ENCODE data around the gene CEP41. TPM values are rescaled to one million over a fixed set of nuclear protein-coding genes. Genes with fewer than 3 reads are reported as not detected.

Gene CEP41
- polyA plus RNA-seq, 1 donor (not counting 4 experiments of a cell fraction or from before 2014, with no cell fraction given): 13.4 TPM

DNA sequence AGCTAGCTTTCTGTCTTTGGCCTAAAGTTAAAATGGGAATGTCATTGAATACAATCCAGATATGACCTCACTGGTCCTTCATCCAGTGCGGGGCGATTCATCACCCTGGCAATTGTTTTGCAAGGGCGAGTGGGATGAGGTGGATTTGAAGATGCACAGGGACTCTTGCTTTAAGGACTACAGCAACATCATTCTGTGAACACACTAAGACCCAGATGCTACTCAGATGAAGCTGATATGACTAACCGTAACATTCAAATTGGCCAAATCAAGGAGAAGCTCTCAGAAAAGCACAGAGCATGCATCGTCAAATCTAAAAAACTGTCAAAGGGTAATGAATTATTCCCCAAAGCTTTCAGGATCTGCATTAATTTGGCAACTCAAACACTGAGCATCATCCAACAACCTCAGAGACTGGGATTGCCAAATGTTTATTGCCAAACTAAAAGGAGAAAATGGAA is 47.7 kb downstream of the CEP41 start:
- Histone ChIP-seq H3K9me1 (ENCODE audit: control insufficient read depth, extremely low read depth, insufficient read depth, low read length) (no peaks in the 10 kb centered on the region), H3K79me2 (ENCODE audit: control insufficient read depth, insufficient read depth, low read length) (no peaks in the 10 kb centered on the region), H4K20me1 (ENCODE audit: control insufficient read depth, extremely low read depth, insufficient read depth, low read length) (no peaks in the 10 kb centered on the region), H3K27me3 (ENCODE audit: control insufficient read depth, extremely low read depth, insufficient read depth, low read length) (no peaks in the 10 kb centered on the region), H3K9me3 (ENCODE audit: control insufficient read depth, low read depth, low read length) (no peaks in the 10 kb centered on the region), H3K36me3 (ENCODE audit: control insufficient read depth in 2 of 2, extremely low read depth in 1 of 2, insufficient read depth in 2 of 2, low read length in 2 of 2) (no peaks in the 10 kb centered on the region), H3K9ac (ENCODE audit: control insufficient read depth, extremely low read depth, insufficient read depth, low read length) (no peak overlapping the region), H3K4me1 (ENCODE audit: control insufficient read depth, extremely low read depth, insufficient read depth, low read length) (no peaks in the 10 kb centered on the region), H3K27ac (ENCODE audit: control insufficient read depth, insufficient read depth, low read length) (no peak overlapping the region), H2AFZ (ENCODE audit: control insufficient read depth, low read length) (no peak overlapping the region), H3K4me2 (ENCODE audit: control insufficient read depth, extremely low read depth, insufficient read depth, low read depth, low read length) (no peak overlapping the region), H3K4me3 (ENCODE audit: control insufficient read depth in 2 of 3, extremely low read depth in 1 of 3, insufficient read depth in 2 of 3, low read depth in 1 of 3, low read length in 3 of 3) (no peak overlapping the region)
- FAIRE-seq (peak; percentile 77), DNase-seq (ENCODE audit: low read depth, low spot score) (no peak)
- TF ChIP-seq, protein P1, sequence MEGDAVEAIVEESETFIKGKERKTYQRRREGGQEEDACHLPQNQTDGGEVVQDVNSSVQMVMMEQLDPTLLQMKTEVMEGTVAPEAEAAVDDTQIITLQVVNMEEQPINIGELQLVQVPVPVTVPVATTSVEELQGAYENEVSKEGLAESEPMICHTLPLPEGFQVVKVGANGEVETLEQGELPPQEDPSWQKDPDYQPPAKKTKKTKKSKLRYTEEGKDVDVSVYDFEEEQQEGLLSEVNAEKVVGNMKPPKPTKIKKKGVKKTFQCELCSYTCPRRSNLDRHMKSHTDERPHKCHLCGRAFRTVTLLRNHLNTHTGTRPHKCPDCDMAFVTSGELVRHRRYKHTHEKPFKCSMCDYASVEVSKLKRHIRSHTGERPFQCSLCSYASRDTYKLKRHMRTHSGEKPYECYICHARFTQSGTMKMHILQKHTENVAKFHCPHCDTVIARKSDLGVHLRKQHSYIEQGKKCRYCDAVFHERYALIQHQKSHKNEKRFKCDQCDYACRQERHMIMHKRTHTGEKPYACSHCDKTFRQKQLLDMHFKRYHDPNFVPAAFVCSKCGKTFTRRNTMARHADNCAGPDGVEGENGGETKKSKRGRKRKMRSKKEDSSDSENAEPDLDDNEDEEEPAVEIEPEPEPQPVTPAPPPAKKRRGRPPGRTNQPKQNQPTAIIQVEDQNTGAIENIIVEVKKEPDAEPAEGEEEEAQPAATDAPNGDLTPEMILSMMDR (optimal IDR thresholded peaks at IDR 0.05 in 1 of 3, IDR thresholded peaks at IDR 0.05 in 1 of 3, conservative IDR thresholded peaks at IDR 0.05 in 1 of 3; ENCODE audit: extremely low read depth in 1 of 3, insufficient read depth in 2 of 3, low read length in 3 of 3): no peak
- no peak for TF ChIP-seq EZH2 (IDR thresholded peaks at IDR 0.05; ENCODE audit: low read length)
- dilution Hi-C loops (cut with MboI; ENCODE audit: extremely low pct_ligation_motif_present, low sequenced_read_pairs): no loop called here

DNA sequence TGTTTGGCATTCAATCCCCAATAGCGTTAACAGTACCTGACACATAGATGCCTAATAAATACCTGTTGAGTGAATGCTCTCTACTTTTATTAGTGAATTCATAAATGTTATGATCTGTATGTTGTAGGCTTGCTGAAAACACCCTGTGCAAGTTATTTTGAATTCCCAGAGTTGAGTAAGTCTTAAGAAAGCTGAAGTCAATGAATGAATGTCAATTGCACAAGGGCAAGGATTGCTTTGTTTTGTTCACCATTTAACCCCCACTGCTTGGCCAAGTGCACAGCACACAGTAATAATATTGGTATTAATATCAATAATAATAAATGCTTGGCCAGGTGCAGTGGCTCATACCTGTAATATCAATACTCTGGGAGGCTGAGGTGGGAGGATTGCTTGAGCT is 50.3 kb downstream of the CEP41 start:
- no peak overlapping the region for H3K9ac ChIP-seq (ENCODE audit: control insufficient read depth, extremely low read depth, insufficient read depth, low read length)
- H3K9me3 ChIP-seq (ENCODE audit: control insufficient read depth, low read depth, low read length): no peaks in the 10 kb centered on the region
- H4K20me1 ChIP-seq (ENCODE audit: control insufficient read depth, extremely low read depth, insufficient read depth, low read length): no peaks in the 10 kb centered on the region
- dilution Hi-C loops (cut with MboI; ENCODE audit: extremely low pct_ligation_motif_present, low sequenced_read_pairs): no loop called here
- no peak overlapping the region for H3K27ac ChIP-seq (ENCODE audit: control insufficient read depth, insufficient read depth, low read length)
- no peaks in the 10 kb centered on the region for H3K4me1 ChIP-seq (ENCODE audit: control insufficient read depth, extremely low read depth, insufficient read depth, low read length)
- DNase-seq (ENCODE audit: low read depth, low spot score): no peak
- no peaks in the 10 kb centered on the region for H3K79me2 ChIP-seq (ENCODE audit: control insufficient read depth, insufficient read depth, low read length)
- no peak for FAIRE-seq
- no peaks in the 10 kb centered on the region for H3K36me3 ChIP-seq (ENCODE audit: control insufficient read depth in 2 of 2, extremely low read depth in 1 of 2, insufficient read depth in 2 of 2, low read length in 2 of 2)
- no peak overlapping the region for H2AFZ ChIP-seq (ENCODE audit: control insufficient read depth, low read length)
- no peaks in the 10 kb centered on the region for H3K9me1 ChIP-seq (ENCODE audit: control insufficient read depth, extremely low read depth, insufficient read depth, low read length)
- TF ChIP-seq EZH2 (IDR thresholded peaks at IDR 0.05; ENCODE audit: low read length): no peak
- TF ChIP-seq, protein P1 (optimal IDR thresholded peaks at IDR 0.05 in 1 of 3, IDR thresholded peaks at IDR 0.05 in 1 of 3, conservative IDR thresholded peaks at IDR 0.05 in 1 of 3; ENCODE audit: extremely low read depth in 1 of 3, insufficient read depth in 2 of 3, low read length in 3 of 3): no peak
- H3K4me2 ChIP-seq (ENCODE audit: control insufficient read depth, extremely low read depth, insufficient read depth, low read depth, low read length): no peak overlapping the region
- no peak overlapping the region for H3K4me3 ChIP-seq (ENCODE audit: control insufficient read depth in 2 of 3, extremely low read depth in 1 of 3, insufficient read depth in 2 of 3, low read depth in 1 of 3, low read length in 3 of 3)
- no peaks in the 10 kb centered on the region for H3K27me3 ChIP-seq (ENCODE audit: control insufficient read depth, extremely low read depth, insufficient read depth, low read length)
